A673 (cell line): ENCODE results near the gene DTL. TPM values are rescaled to one million over a fixed set of nuclear protein-coding genes. Genes with fewer than 3 reads are reported as not detected.

Experiments used
- BruUV-seq: library from RNA; stranded (reverse); fragments of 400-500 nt; replicated peaks from 2 replicates; lab custom pipeline; 2021; lab: Mats Ljungman, UMichigan
- CTCF ChIA-PET: fragments of 300-600 bp; sonication (Branson Sonifier 250); formaldehyde crosslinking; loops from one replicate; lab custom pipeline; 2022; ENCODE audit warnings: antibody characterized with exemption; lab: Charles Lee
- POLR2A ChIA-PET: fragments of 300-600 bp; sonication (Branson Sonifier 250); formaldehyde crosslinking; loops from one replicate; lab custom pipeline; 2022; ENCODE audit warnings: antibody characterized with exemption; ENCODE audit not compliant: low non-redundant PET; lab: Charles Lee
- DNase-seq: peaks from one replicate; pipeline ENCODE4 v3.0.0-alpha.2; 2015; ENCODE audit warnings: low spot score
- H3K27ac ChIP-seq: fragments of 200-600 bp; sonication (generic); 2 replicates; pipeline ENCODE4 v1.5.1; 2016; ENCODE audit warnings: mixed run types, low read depth, mild to moderate bottlenecking, mixed read lengths, antibody characterized with exemption, low read length; ENCODE audit not compliant: poor library complexity, severe bottlenecking
- H3K27me3 ChIP-seq: fragments of 200-600 bp; sonication (generic); replicated peaks from 2 replicates; pipeline ENCODE4 v1.6.1; 2017; ENCODE audit warnings: mixed run types, low read depth, mild to moderate bottlenecking, mixed read lengths, antibody characterized with exemption, low read length; ENCODE audit not compliant: insufficient read depth, poor library complexity
- H3K36me3 ChIP-seq: fragments of 200-600 bp; sonication (generic); 2 replicates; pipeline ENCODE4 v1.6.1; 2016; ENCODE audit warnings: mixed run types, mild to moderate bottlenecking, mixed read lengths, antibody characterized with exemption, low read length; ENCODE audit not compliant: insufficient read depth, poor library complexity, severe bottlenecking
- H3K4me1 ChIP-seq: fragments of 200-600 bp; sonication (generic); 2 replicates; pipeline ENCODE4 v1.6.1; 2017; ENCODE audit warnings: mixed run types, mild to moderate bottlenecking, mixed read lengths, antibody characterized with exemption, low read length; ENCODE audit not compliant: insufficient read depth, poor library complexity, severe bottlenecking
- H3K4me3 ChIP-seq: fragments of 200-600 bp; sonication (generic); 2 replicates; pipeline ENCODE4 v1.5.1; 2016; ENCODE audit warnings: low read depth, mixed run types, mild to moderate bottlenecking, mixed read lengths, low read length; ENCODE audit not compliant: poor library complexity, severe bottlenecking
- H3K9me3 ChIP-seq: fragments of 200-600 bp; sonication (generic); 2 replicates; pipeline ENCODE4 v1.6.1; 2016; ENCODE audit warnings: mixed run types, low read depth, mild to moderate bottlenecking, mixed read lengths, antibody characterized with exemption, low read length; ENCODE audit not compliant: poor library complexity, severe bottlenecking
- CTCF ChIP-seq: fragments of 300-800, 200-600 bp; sonication (generic); conservative IDR thresholded peaks from 2 replicates; pipeline ENCODE4 v1.5.1; 2017; ENCODE audit warnings: low read depth, mild to moderate bottlenecking, antibody characterized with exemption, low read length, moderate library complexity, mixed read lengths
- EZH2 ChIP-seq: fragments of 200-600 bp; sonication (generic); IDR thresholded peaks from 2 replicates; pipeline ENCODE4 v1.6.1; 2017; ENCODE audit warnings: borderline replicate concordance, low read depth, mild to moderate bottlenecking, mixed read lengths, antibody characterized with exemption, low read length; ENCODE audit not compliant: poor library complexity, severe bottlenecking
- intact Hi-C: fragments of 100-400 bp; cut with micrococcal nuclease; formaldehyde crosslinking; loops from one replicate; pipeline ENCODE4 v1.10.0; 2022; ENCODE audit not compliant: unreplicated experiment
- total RNA-seq: library from RNA; stranded (reverse); gene quantifications from 2 replicates; pipeline ENCODE4 v1.2.3, GENCODE V29; 2021

Gene DTL
- total RNA-seq, 1 experiment from 2014 or later = 84.3 TPM

- POLR2A ChIA-PET = no interaction called here
- DNase-seq = no peak
- CTCF ChIA-PET = no interaction called here
- BruUV-seq = no TSS peak
- H3K4me3 ChIP-seq = no peak overlapping the region
- H3K9me3 ChIP-seq = no peaks in the 10 kb centered on the region
- no peak overlapping the region for H3K27ac ChIP-seq
- TF ChIP-seq CTCF (no peak), EZH2 (no peak)
- no peaks in the 10 kb centered on the region for H3K4me1 ChIP-seq
- H3K36me3 ChIP-seq = peaks cover 37% of the 10 kb centered on the region
- H3K27me3 ChIP-seq = no peaks in the 10 kb centered on the region
- intact Hi-C loops = no loop called here
Observed at GRCh38 chr1:212097360-212097759, 61.8 kb downstream of the DTL start.

- Histone ChIP-seq H3K36me3 (peaks cover 47% of the 10 kb centered on the region), H3K9me3 (no peaks in the 10 kb centered on the region), H3K27me3 (no peaks in the 10 kb centered on the region), H3K4me1 (no peaks in the 10 kb centered on the region), H3K27ac (no peak overlapping the region), H3K4me3 (no peak overlapping the region)
- peak; percentile 16 for DNase-seq
- no TSS peak for BruUV-seq
- TF ChIP-seq EZH2 = no peak
- no peak for TF ChIP-seq CTCF
- intact Hi-C loops = no loop called here
- POLR2A ChIA-PET = no interaction called here
- CTCF ChIA-PET = no interaction called here
Observed at GRCh38 chr1:212098310-212098709, 62.8 kb downstream of the DTL start.

DNA sequence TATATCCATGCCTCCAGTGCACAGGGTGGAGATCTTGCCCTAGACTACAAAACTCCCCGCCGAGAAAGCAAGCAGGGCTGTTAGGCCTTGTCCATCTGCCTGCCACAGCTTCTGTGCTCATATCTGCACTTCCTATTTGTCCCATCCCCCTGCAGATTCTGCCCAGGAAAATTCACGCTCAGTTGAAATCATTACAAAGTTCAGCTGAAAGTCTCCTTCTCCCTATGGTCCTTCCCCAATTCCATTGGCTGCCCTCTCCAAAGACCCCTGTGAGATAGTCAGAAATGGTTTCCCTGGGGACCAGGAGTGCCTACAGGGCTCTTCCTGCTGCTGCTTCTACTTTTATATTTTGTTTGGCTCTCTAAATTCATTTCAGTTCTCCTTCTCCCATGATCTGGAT is 63.2 kb downstream of the DTL start:
- CTCF ChIA-PET = no interaction called here
- BruUV-seq = no TSS peak

GRCh38 chr1:212101251-212101650 is 65.7 kb downstream of the DTL start:
- DNase-seq = no peak
- TF ChIP-seq CTCF (no peak), EZH2 (no peak)
- POLR2A ChIA-PET = no interaction called here
- H3K36me3 ChIP-seq = peaks cover 52% of the 10 kb centered on the region
- CTCF ChIA-PET = no interaction called here
- H3K27me3 ChIP-seq = no peaks in the 10 kb centered on the region
- H3K27ac ChIP-seq = no peak overlapping the region
- intact Hi-C loops = no loop called here
- no peak overlapping the region for H3K4me3 ChIP-seq
- peaks cover 1% of the 10 kb centered on the region for H3K4me1 ChIP-seq
- H3K9me3 ChIP-seq = no peaks in the 10 kb centered on the region
- no TSS peak for BruUV-seq

More for the DNA sequence above, 63.2 kb downstream of the DTL start:
- no peak for TF ChIP-seq EZH2
- Histone ChIP-seq H3K36me3 (peaks cover 51% of the 10 kb centered on the region), H3K4me1 (no peaks in the 10 kb centered on the region), H3K27me3 (no peaks in the 10 kb centered on the region), H3K27ac (no peak overlapping the region), H3K9me3 (no peaks in the 10 kb centered on the region), H3K4me3 (no peak overlapping the region)
- DNase-seq = no peak
- POLR2A ChIA-PET = no interaction called here
- intact Hi-C loops = no loop called here
